ENCODE results near the gene PSMD1. TPM values are rescaled to one million over a fixed set of nuclear protein-coding genes. Genes with fewer than 3 reads are reported as not detected.

PSMD1 gene
- total and polyA plus RNA-seq, 2 donors (not counting 3 experiments of a cell fraction or from before 2014, with no cell fraction given): 163 to 209 TPM

GRCh38 chr2:231113489-231113888 lies 56.8 kb downstream of the PSMD1 start:
- Histone ChIP-seq H3K4me2 (ENCODE audit: insufficient read depth, low read length) (no peak overlapping the region), H3K9me1 (replicated peaks; ENCODE audit: control insufficient read depth, extremely low read depth, insufficient read depth, low read length) (no peaks in the 10 kb centered on the region), H3K9me3 (replicated peaks; ENCODE audit: control insufficient read depth, insufficient read depth, low read length) (no peaks in the 10 kb centered on the region), H3K27me3 (ENCODE audit: control insufficient read depth in 2 of 2, insufficient read depth in 2 of 2, low read length in 2 of 2) (no peaks in the 10 kb centered on the region), H3K79me2 (ENCODE audit: control insufficient read depth, insufficient read depth, low read length) (peaks cover 6% of the 10 kb centered on the region), H3K9ac (replicated peaks; ENCODE audit: extremely low read depth, insufficient read depth, low read length) (no peak overlapping the region), H2AFZ (ENCODE audit: low read depth, low read length) (no peak overlapping the region), H3K4me1 (ENCODE audit: control insufficient read depth, extremely low read depth, insufficient read depth, low read length) (peaks cover 16% of the 10 kb centered on the region), H3K27ac (ENCODE audit: insufficient read depth, low read depth, low read length) (no peak overlapping the region), H4K20me1 (replicated peaks; ENCODE audit: control insufficient read depth, extremely low read depth, insufficient read depth, low read length) (no peaks in the 10 kb centered on the region), H3K4me3 (replicated peaks in 1 of 3; ENCODE audit: insufficient read depth in 1 of 3, low read depth in 1 of 3, low read length in 3 of 3) (no peak overlapping the region), H3K36me3 (ENCODE audit: control insufficient read depth in 2 of 2, extremely low read depth in 1 of 2, insufficient read depth in 2 of 2, low read length in 2 of 2) (peaks cover 9 to 13% of the 10 kb centered on the region in 2 experiments)
- ChIA-PET POLR2A (no interaction called here), CTCF (interaction anchor here (2.4 to 5.6 kb wide), 2 partner anchors 10 to 79 kb away, joined by 11 to 116 read pairs; no protein-coding TSS in a partner anchor)
- no peak for DNase-seq (ENCODE audit: low read depth, low spot score)
- dilution Hi-C loops (cut with MboI; ENCODE audit: extremely low pct_ligation_motif_present, low sequenced_read_pairs) (no loop called here), intact Hi-C loops (cut with micrococcal nuclease) (no loop called here)
- no peak for FAIRE-seq
- no TSS peak for BruUV-seq (replicated peaks)
- TF ChIP-seq MAX (IDR thresholded peaks at IDR 0.05; ENCODE audit: insufficient read depth, insufficient read length) (no peak), POLR2AphosphoS5 (IDR thresholded peaks at IDR 0.05; ENCODE audit: insufficient read depth, low read depth, low read length) (no peak), FOS (IDR thresholded peaks at IDR 0.05; ENCODE audit: borderline replicate concordance, insufficient read depth, low read length) (no peak), POLR2A (IDR thresholded peaks at IDR 0.05; ENCODE audit: low read depth, low read length) (no peak)

- Histone ChIP-seq H3K36me3 (ENCODE audit: control insufficient read depth in 2 of 2, extremely low read depth in 1 of 2, insufficient read depth in 2 of 2, low read length in 2 of 2) (peaks cover 3 to 5% of the 10 kb centered on the region in 2 experiments), H3K79me2 (ENCODE audit: control insufficient read depth, insufficient read depth, low read length) (peaks cover 7% of the 10 kb centered on the region), H3K4me2 (ENCODE audit: insufficient read depth, low read length) (no peak overlapping the region), H3K9me1 (replicated peaks; ENCODE audit: control insufficient read depth, extremely low read depth, insufficient read depth, low read length) (no peaks in the 10 kb centered on the region), H3K4me1 (ENCODE audit: control insufficient read depth, extremely low read depth, insufficient read depth, low read length) (peaks cover 15% of the 10 kb centered on the region), H3K4me3 (replicated peaks in 1 of 3; ENCODE audit: insufficient read depth in 1 of 3, low read depth in 1 of 3, low read length in 3 of 3) (no peak overlapping the region), H4K20me1 (replicated peaks; ENCODE audit: control insufficient read depth, extremely low read depth, insufficient read depth, low read length) (no peaks in the 10 kb centered on the region), H2AFZ (ENCODE audit: low read depth, low read length) (no peak overlapping the region), H3K27ac (ENCODE audit: insufficient read depth, low read depth, low read length) (no peak overlapping the region), H3K9ac (replicated peaks; ENCODE audit: extremely low read depth, insufficient read depth, low read length) (no peak overlapping the region), H3K9me3 (replicated peaks; ENCODE audit: control insufficient read depth, insufficient read depth, low read length) (no peaks in the 10 kb centered on the region), H3K27me3 (ENCODE audit: control insufficient read depth in 2 of 2, insufficient read depth in 2 of 2, low read length in 2 of 2) (no peaks in the 10 kb centered on the region)
- BruUV-seq (replicated peaks): no TSS peak
- dilution Hi-C loops (cut with MboI; ENCODE audit: extremely low pct_ligation_motif_present, low sequenced_read_pairs) (no loop called here), intact Hi-C loops (cut with micrococcal nuclease) (no loop called here)
- no peak for TF ChIP-seq POLR2AphosphoS5 (IDR thresholded peaks at IDR 0.05; ENCODE audit: insufficient read depth, low read depth, low read length)
- no peak for TF ChIP-seq GATA2 (IDR thresholded peaks at IDR 0.05; ENCODE audit: insufficient read depth, insufficient read length, low read depth, low read length)
- no peak for TF ChIP-seq MYC (IDR thresholded peaks at IDR 0.05; ENCODE audit: low read depth, low read length)
- TF ChIP-seq JUN (IDR thresholded peaks at IDR 0.05; ENCODE audit: borderline replicate concordance, insufficient read depth, insufficient read length, low read depth): no peak
- no peak for TF ChIP-seq MAX (IDR thresholded peaks at IDR 0.05; ENCODE audit: insufficient read depth, insufficient read length)
- TF ChIP-seq EZH2 (IDR thresholded peaks at IDR 0.05; ENCODE audit: borderline replicate concordance, low read depth, low read length, severe bottlenecking): no peak
- TF ChIP-seq CTCF (IDR thresholded peaks at IDR 0.05; ENCODE audit: extremely low read depth in 1 of 2, insufficient read depth in 1 of 2, low read depth in 1 of 2, low read length in 2 of 2): no peak
- TF ChIP-seq POLR2A (IDR thresholded peaks at IDR 0.05; ENCODE audit: low read depth, low read length): no peak
- no peak for TF ChIP-seq FOS (IDR thresholded peaks at IDR 0.05; ENCODE audit: borderline replicate concordance, insufficient read depth, low read length)
- POLR2A ChIA-PET: no interaction called here
- DNase-seq (ENCODE audit: low read depth, low spot score): no peak
- CTCF ChIA-PET: interaction anchor here (1.1 kb wide), 1 partner anchor 77 kb away, joined by 5 read pairs; no protein-coding TSS in a partner anchor
- FAIRE-seq: no peak
Observed at GRCh38 chr2:231115651-231116050, 59.0 kb downstream of the PSMD1 start.
